Measurements from ENCODE around the gene RNFT1. TPM values are rescaled to one million over a fixed set of nuclear protein-coding genes. Genes with fewer than 3 reads are reported as not detected.
"Not testable (repeated sequence)": the region's sequence is repeated elsewhere in the genome, so short reads cannot be mapped to it uniquely, and the experiment has no call there.

RNFT1 gene
- total and polyA plus RNA-seq, 2 donors (not counting 1 experiment from before 2014, with no cell fraction given): 49.4 to 52.0 TPM

DNA sequence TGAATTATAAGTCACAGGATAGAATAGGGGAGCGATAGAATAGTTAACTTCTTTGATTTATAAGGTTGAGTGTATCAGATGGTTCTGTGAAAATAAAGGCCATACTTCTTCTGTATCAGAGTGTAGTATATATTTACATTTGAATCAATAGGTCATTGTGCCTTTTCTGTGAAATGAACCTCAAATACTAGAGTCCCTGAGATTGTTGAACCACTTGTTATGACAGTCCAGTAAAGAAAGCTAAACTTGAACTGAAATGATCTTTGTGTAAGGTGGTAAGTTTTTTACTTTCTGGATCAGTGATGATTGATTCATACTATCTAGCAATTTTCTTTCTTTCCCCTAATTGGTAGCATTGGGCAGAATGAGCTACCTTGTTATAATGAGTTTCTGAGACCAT is 31.2 kb downstream of the RNFT1 start:
- peaks cover 7 to 61% of the 10 kb centered on the region in 2 experiments for H3K36me3 ChIP-seq (replicated peaks in 1 of 2; ENCODE audit: control extremely low read depth in 1 of 2, control insufficient read depth in 1 of 2, extremely low read depth in 1 of 2, insufficient read depth in 2 of 2, low read length in 1 of 2)
- DNase-seq; intact Hi-C loops (cut with micrococcal nuclease); H3K4me2 ChIP-seq (replicated peaks; ENCODE audit: low read depth, low read length, poor library complexity, severe bottlenecking); H3K4me3 ChIP-seq (ENCODE audit: control extremely low read depth in 1 of 5, extremely low read depth in 1 of 5, insufficient read depth in 1 of 5, low read depth in 2 of 5, low read length in 4 of 5); H3K27ac Mint-ChIP-seq; H3K4me3 Mint-ChIP-seq; H3K9ac ChIP-seq (ENCODE audit: low read length); H3K27me3 Mint-ChIP-seq; ATAC-seq (ENCODE audit: low read depth); H3K27me3 ChIP-seq (replicated peaks in 1 of 4; ENCODE audit: control extremely low read depth in 1 of 4, control insufficient read depth in 3 of 4, insufficient read depth in 4 of 4, low read length in 3 of 4); H4K20me1 ChIP-seq (ENCODE audit: control insufficient read depth, insufficient read depth, low read length, poor library complexity, severe bottlenecking); H3K79me2 ChIP-seq (ENCODE audit: control insufficient read depth, insufficient read depth, low read length); H3K27ac ChIP-seq (ENCODE audit: low read length in 2 of 2); H3K4me1 ChIP-seq (ENCODE audit: control insufficient read depth in 2 of 2, insufficient read depth in 2 of 2, low read length in 2 of 2); H2AFZ ChIP-seq (ENCODE audit: insufficient read depth, low read depth, low read length, poor library complexity, severe bottlenecking); H3K9me3 ChIP-seq (ENCODE audit: control extremely low read depth in 1 of 3, control insufficient read depth in 2 of 3, insufficient read depth in 1 of 3, low read length in 2 of 3); H3K9me3 Mint-ChIP-seq (ENCODE audit: insufficient read depth); H3K4me1 Mint-ChIP-seq: not testable (repeated sequence)
- ChIA-PET CTCF (interaction anchor here (1.1 kb wide), 1 partner anchor 18 kb away, joined by 11 read pairs; no protein-coding TSS in a partner anchor), POLR2A (interaction anchor here (0.6 kb wide), 1 partner anchor 1516 kb away, joined by 7 read pairs; no protein-coding TSS in a partner anchor)
- WGBS (ENCODE audit: insufficient coverage): no CpG with 5 or more reads among the region's 1 CpG

DNA sequence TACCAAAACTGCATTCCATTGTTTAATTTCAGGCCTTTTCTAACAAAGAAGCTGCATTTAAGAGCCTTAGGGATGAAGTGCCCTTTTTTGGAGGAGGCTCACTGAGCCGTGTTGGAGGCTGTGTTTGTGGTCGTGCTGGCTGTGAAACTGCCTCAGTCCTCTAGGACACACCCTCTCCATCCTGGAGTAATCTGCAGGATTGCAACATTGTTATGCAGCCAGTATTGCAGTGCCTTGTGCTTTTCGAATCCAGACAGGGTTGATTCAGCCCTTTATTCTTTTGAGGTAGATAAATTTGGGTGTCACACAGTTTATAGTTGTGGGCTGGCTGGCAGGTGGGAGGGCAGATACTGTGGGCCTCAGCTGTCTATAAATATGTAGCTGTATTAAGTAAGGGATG is 33.8 kb downstream of the RNFT1 start:
- H3K27ac Mint-ChIP-seq; H3K9me3 Mint-ChIP-seq (ENCODE audit: insufficient read depth); H3K9ac ChIP-seq (ENCODE audit: low read length); H3K79me2 ChIP-seq (ENCODE audit: control insufficient read depth, insufficient read depth, low read length); H3K4me3 ChIP-seq (ENCODE audit: control extremely low read depth in 1 of 5, extremely low read depth in 1 of 5, insufficient read depth in 1 of 5, low read depth in 2 of 5, low read length in 4 of 5); ATAC-seq (ENCODE audit: low read depth); H3K4me2 ChIP-seq (replicated peaks; ENCODE audit: low read depth, low read length, poor library complexity, severe bottlenecking); H4K20me1 ChIP-seq (ENCODE audit: control insufficient read depth, insufficient read depth, low read length, poor library complexity, severe bottlenecking); H3K4me1 ChIP-seq (ENCODE audit: control insufficient read depth in 2 of 2, insufficient read depth in 2 of 2, low read length in 2 of 2); H3K9me3 ChIP-seq (ENCODE audit: control extremely low read depth in 1 of 3, control insufficient read depth in 2 of 3, insufficient read depth in 1 of 3, low read length in 2 of 3); POLR2A ChIA-PET; H3K27me3 ChIP-seq (replicated peaks in 1 of 4; ENCODE audit: control extremely low read depth in 1 of 4, control insufficient read depth in 3 of 4, insufficient read depth in 4 of 4, low read length in 3 of 4); H2AFZ ChIP-seq (ENCODE audit: insufficient read depth, low read depth, low read length, poor library complexity, severe bottlenecking); H3K27me3 Mint-ChIP-seq; H3K4me1 Mint-ChIP-seq; intact Hi-C loops (cut with micrococcal nuclease); DNase-seq; H3K4me3 Mint-ChIP-seq; H3K27ac ChIP-seq (ENCODE audit: low read length in 2 of 2): not testable (repeated sequence)
- peaks cover 7 to 61% of the 10 kb centered on the region in 2 experiments for H3K36me3 ChIP-seq (replicated peaks in 1 of 2; ENCODE audit: control extremely low read depth in 1 of 2, control insufficient read depth in 1 of 2, extremely low read depth in 1 of 2, insufficient read depth in 2 of 2, low read length in 1 of 2)
- CTCF ChIA-PET: interaction anchor here (0.6 kb wide), 1 partner anchor 183 kb away, joined by 3 read pairs; no protein-coding TSS in a partner anchor
- WGBS (ENCODE audit: insufficient coverage): 100% methylated on average over 1 of the region's 3 CpGs

GRCh38 chr17:59930121-59930520 is 34.4 kb downstream of the RNFT1 start:
- DNase-seq; H3K79me2 ChIP-seq (ENCODE audit: control insufficient read depth, insufficient read depth, low read length); H3K9me3 Mint-ChIP-seq (ENCODE audit: insufficient read depth); POLR2A ChIA-PET; H3K4me3 Mint-ChIP-seq; ATAC-seq (ENCODE audit: low read depth); H3K4me2 ChIP-seq (replicated peaks; ENCODE audit: low read depth, low read length, poor library complexity, severe bottlenecking); H3K27ac Mint-ChIP-seq; H2AFZ ChIP-seq (ENCODE audit: insufficient read depth, low read depth, low read length, poor library complexity, severe bottlenecking); H3K4me1 ChIP-seq (ENCODE audit: control insufficient read depth in 2 of 2, insufficient read depth in 2 of 2, low read length in 2 of 2); H3K27me3 ChIP-seq (replicated peaks in 1 of 4; ENCODE audit: control extremely low read depth in 1 of 4, control insufficient read depth in 3 of 4, insufficient read depth in 4 of 4, low read length in 3 of 4); H3K9ac ChIP-seq (ENCODE audit: low read length); H3K4me3 ChIP-seq (ENCODE audit: control extremely low read depth in 1 of 5, extremely low read depth in 1 of 5, insufficient read depth in 1 of 5, low read depth in 2 of 5, low read length in 4 of 5); H4K20me1 ChIP-seq (ENCODE audit: control insufficient read depth, insufficient read depth, low read length, poor library complexity, severe bottlenecking); H3K9me3 ChIP-seq (ENCODE audit: control extremely low read depth in 1 of 3, control insufficient read depth in 2 of 3, insufficient read depth in 1 of 3, low read length in 2 of 3); H3K4me1 Mint-ChIP-seq; H3K27ac ChIP-seq (ENCODE audit: low read length in 2 of 2); H3K27me3 Mint-ChIP-seq; CTCF ChIA-PET; intact Hi-C loops (cut with micrococcal nuclease): not testable (repeated sequence)
- H3K36me3 ChIP-seq (replicated peaks in 1 of 2; ENCODE audit: control extremely low read depth in 1 of 2, control insufficient read depth in 1 of 2, extremely low read depth in 1 of 2, insufficient read depth in 2 of 2, low read length in 1 of 2): peaks cover 7 to 63% of the 10 kb centered on the region in 2 experiments
- no CpG with 5 or more reads among the region's 2 CpGs for WGBS (ENCODE audit: insufficient coverage)

GRCh38 chr17:59920637-59921036 is 43.9 kb downstream of the RNFT1 start:
- H3K36me3 ChIP-seq (replicated peaks in 1 of 2; ENCODE audit: control extremely low read depth in 1 of 2, control insufficient read depth in 1 of 2, extremely low read depth in 1 of 2, insufficient read depth in 2 of 2, low read length in 1 of 2): peaks cover 0 to 50% of the 10 kb centered on the region in 2 experiments
- H3K4me1 Mint-ChIP-seq; H3K4me3 Mint-ChIP-seq; H3K27me3 ChIP-seq (replicated peaks in 1 of 4; ENCODE audit: control extremely low read depth in 1 of 4, control insufficient read depth in 3 of 4, insufficient read depth in 4 of 4, low read length in 3 of 4); H2AFZ ChIP-seq (ENCODE audit: insufficient read depth, low read depth, low read length, poor library complexity, severe bottlenecking); H3K27ac ChIP-seq (ENCODE audit: low read length in 2 of 2); H3K27me3 Mint-ChIP-seq; H3K4me2 ChIP-seq (replicated peaks; ENCODE audit: low read depth, low read length, poor library complexity, severe bottlenecking); H3K9ac ChIP-seq (ENCODE audit: low read length); H3K4me3 ChIP-seq (ENCODE audit: control extremely low read depth in 1 of 5, extremely low read depth in 1 of 5, insufficient read depth in 1 of 5, low read depth in 2 of 5, low read length in 4 of 5); H3K9me3 Mint-ChIP-seq (ENCODE audit: insufficient read depth); H4K20me1 ChIP-seq (ENCODE audit: control insufficient read depth, insufficient read depth, low read length, poor library complexity, severe bottlenecking); H3K27ac Mint-ChIP-seq; ATAC-seq (ENCODE audit: low read depth); intact Hi-C loops (cut with micrococcal nuclease); H3K4me1 ChIP-seq (ENCODE audit: control insufficient read depth in 2 of 2, insufficient read depth in 2 of 2, low read length in 2 of 2); DNase-seq; H3K9me3 ChIP-seq (ENCODE audit: control extremely low read depth in 1 of 3, control insufficient read depth in 2 of 3, insufficient read depth in 1 of 3, low read length in 2 of 3): not testable (repeated sequence)
- H3K79me2 ChIP-seq (ENCODE audit: control insufficient read depth, insufficient read depth, low read length): peaks cover 26% of the 10 kb centered on the region
- ChIA-PET CTCF (interaction anchor here (1.4 kb wide), 1 partner anchor 116 kb away, joined by 3 read pairs; no protein-coding TSS in a partner anchor), POLR2A (interaction anchor here (0.6 kb wide), 1 partner anchor 96 kb away, joined by 3 read pairs; no protein-coding TSS in a partner anchor)
- WGBS (ENCODE audit: insufficient coverage): 100% methylated on average over 4 of the region's 5 CpGs

Data from B cell (primary cell).